Measurements from ENCODE around the gene ADORA1.
A peak's percentile ranks its signal among the peaks of the same experiment; 100 is the strongest.

The ADORA1 gene

DNA sequence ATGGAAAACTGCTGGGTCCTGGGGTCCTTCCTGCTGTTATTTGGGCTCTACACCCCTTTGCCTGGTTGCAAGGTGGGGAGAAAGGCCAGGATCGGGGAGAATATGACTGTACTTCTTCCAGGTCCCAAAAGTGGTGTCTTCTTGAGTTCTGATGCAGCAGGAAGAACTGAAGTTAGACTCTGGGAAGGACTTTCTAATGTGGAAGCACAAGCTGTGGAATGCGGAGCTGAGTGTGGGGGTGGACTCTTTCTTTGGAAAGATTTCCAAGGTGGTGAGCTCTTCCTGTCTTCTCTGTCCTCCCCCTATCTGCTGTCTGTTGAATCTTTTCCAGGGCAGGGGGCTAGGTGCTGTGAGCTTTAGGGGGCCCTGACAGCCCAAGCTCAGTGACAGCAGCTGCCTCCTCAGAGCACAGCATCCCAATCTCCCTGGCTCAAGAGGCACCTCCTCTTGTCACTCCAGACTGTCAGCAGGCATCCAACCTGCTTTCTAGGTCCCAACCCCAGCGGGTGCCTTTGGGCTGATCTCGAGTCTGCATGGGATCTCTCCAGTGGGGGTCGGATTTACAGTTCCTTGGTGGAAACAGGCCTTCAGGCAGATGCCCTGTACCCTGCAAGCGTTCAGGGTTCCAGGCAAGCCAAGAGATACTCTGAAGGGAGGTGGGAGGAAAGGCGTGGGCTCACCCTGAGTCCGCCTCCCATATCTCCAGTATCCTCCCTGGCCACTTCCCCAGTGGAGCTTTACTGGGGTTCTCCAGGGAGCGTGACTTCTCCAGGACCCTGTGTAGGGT lies 23.2 kb downstream of the ADORA1 start (continued):
- no peak for TF ChIP-seq ZNF747 (tag by site-specific recombination; IDR thresholded peaks at IDR 0.05)
- peak; percentile 67 for TF ChIP-seq ZIC2 (tag by site-specific recombination; IDR thresholded peaks at IDR 0.05)
- TF ChIP-seq, protein P1, sequence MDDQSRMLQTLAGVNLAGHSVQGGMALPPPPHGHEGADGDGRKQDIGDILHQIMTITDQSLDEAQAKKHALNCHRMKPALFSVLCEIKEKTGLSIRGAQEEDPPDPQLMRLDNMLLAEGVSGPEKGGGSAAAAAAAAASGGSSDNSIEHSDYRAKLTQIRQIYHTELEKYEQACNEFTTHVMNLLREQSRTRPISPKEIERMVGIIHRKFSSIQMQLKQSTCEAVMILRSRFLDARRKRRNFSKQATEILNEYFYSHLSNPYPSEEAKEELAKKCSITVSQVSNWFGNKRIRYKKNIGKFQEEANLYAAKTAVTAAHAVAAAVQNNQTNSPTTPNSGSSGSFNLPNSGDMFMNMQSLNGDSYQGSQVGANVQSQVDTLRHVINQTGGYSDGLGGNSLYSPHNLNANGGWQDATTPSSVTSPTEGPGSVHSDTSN (CRISPR knock-in tag; IDR thresholded peaks at IDR 0.05), result no peak
- no peak for TF ChIP-seq TRIM28 (IDR thresholded peaks at IDR 0.05; ENCODE audit: borderline replicate concordance, low read length)
- TF ChIP-seq, protein P2, sequence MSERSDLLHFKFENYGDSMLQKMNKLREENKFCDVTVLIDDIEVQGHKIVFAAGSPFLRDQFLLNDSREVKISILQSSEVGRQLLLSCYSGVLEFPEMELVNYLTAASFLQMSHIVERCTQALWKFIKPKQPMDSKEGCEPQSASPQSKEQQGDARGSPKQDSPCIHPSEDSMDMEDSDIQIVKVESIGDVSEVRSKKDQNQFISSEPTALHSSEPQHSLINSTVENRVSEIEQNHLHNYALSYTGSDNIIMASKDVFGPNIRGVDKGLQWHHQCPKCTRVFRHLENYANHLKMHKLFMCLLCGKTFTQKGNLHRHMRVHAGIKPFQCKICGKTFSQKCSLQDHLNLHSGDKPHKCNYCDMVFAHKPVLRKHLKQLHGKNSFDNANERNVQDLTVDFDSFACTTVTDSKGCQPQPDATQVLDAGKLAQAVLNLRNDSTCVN (tag by site-specific recombination; optimal IDR thresholded peaks at IDR 0.05), result no peak
- TF ChIP-seq GLIS1 (tag by site-specific recombination; IDR thresholded peaks at IDR 0.05), result peak; percentile 74
- TF ChIP-seq WT1 (tag by site-specific recombination; IDR thresholded peaks at IDR 0.05), result peak; percentile 54
- TF ChIP-seq ZNF214 (tag by site-specific recombination; IDR thresholded peaks at IDR 0.05; ENCODE audit: borderline replicate concordance), result no peak
- no peak for TF ChIP-seq ZNF146 (tag by site-specific recombination; IDR thresholded peaks at IDR 0.05)
- TF ChIP-seq, protein P3, sequence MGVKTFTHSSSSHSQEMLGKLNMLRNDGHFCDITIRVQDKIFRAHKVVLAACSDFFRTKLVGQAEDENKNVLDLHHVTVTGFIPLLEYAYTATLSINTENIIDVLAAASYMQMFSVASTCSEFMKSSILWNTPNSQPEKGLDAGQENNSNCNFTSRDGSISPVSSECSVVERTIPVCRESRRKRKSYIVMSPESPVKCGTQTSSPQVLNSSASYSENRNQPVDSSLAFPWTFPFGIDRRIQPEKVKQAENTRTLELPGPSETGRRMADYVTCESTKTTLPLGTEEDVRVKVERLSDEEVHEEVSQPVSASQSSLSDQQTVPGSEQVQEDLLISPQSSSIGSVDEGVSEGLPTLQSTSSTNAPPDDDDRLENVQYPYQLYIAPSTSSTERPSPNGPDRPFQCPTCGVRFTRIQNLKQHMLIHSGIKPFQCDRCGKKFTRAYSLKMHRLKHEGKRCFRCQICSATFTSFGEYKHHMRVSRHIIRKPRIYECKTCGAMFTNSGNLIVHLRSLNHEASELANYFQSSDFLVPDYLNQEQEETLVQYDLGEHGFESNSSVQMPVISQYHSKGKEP (tag by site-specific recombination; IDR thresholded peaks at IDR 0.05), result no peak
- TF ChIP-seq ZNF837 (tag by site-specific recombination; IDR thresholded peaks at IDR 0.05), result no peak
- no peak for TF ChIP-seq ZNF621 (tag by site-specific recombination; IDR thresholded peaks at IDR 0.05)
- TF ChIP-seq ZNF776 (tag by site-specific recombination; IDR thresholded peaks at IDR 0.05; ENCODE audit: borderline replicate concordance), result no peak

DNA sequence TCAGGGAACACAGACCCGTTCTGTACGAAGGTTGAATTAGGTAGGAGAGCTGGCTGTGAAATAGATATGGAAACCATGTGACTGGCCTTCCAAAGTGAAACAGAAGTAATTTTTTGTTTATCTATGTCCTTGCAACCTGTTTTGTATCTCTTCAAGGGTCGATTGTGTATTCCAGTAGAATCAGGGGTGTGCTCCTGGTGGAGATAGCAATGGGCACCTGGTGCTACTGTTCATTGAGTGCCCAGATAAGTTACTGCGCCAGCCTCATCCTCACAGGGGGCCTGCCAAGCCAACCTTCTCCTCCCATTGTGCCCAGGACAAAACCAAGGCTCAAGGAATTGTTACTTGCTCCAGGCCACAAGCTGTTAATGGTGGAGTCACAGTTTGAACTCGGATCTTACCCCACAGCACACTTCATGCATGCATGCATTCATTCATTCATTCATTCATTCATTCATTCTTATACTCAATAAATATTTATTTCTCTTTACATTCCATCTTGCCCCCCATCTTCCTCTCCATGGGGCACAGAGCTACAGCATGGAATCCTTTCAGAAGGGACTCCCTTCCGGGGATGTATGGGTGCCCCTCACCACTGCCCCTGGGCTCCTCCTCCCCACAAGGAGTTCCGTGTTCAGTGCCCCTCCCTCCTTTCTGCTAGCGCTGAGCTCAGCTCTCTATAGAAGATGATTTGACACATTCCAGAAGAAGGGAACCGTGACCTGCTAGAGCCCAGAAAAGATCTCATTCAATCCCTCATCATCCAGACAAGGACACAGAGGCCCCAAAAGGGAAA lies 24.0 kb downstream of the ADORA1 start:
- Histone ChIP-seq H3K9me3 (ENCODE audit: control insufficient read depth, insufficient read depth, low read depth, low read length) (no peaks in the 10 kb centered on the region), H3K4me1 (ENCODE audit: control insufficient read depth, insufficient read depth, low read length) (peaks cover 9% of the 10 kb centered on the region; the same call in 1 of the 2 replicates), H3K27ac (ENCODE audit: extremely low read depth, low read depth, low read length) (no peak overlapping the region), H3K4me3 (ENCODE audit: low read depth, low read length) (no peak overlapping the region), H3K36me3 (ENCODE audit: control insufficient read depth in 2 of 2, insufficient read depth in 1 of 2, low read length in 2 of 2) (no peaks in the 10 kb centered on the region)
- ChIA-PET POLR2A (interaction anchor here (0.6 kb wide), 1 partner anchor 28 kb away, joined by 3 read pairs; no protein-coding TSS in a partner anchor), CTCF (interaction anchor here (0.6 to 1.6 kb wide), 5 partner anchors 30 to 187 kb away, joined by 3 to 8 read pairs (median 3); no protein-coding TSS in a partner anchor)
- TF ChIP-seq ZNF24 (tag by site-specific recombination; IDR thresholded peaks at IDR 0.05) (peak; percentile 97), ZNF677 (tag by site-specific recombination; IDR thresholded peaks at IDR 0.05) (no peak)

DNA sequence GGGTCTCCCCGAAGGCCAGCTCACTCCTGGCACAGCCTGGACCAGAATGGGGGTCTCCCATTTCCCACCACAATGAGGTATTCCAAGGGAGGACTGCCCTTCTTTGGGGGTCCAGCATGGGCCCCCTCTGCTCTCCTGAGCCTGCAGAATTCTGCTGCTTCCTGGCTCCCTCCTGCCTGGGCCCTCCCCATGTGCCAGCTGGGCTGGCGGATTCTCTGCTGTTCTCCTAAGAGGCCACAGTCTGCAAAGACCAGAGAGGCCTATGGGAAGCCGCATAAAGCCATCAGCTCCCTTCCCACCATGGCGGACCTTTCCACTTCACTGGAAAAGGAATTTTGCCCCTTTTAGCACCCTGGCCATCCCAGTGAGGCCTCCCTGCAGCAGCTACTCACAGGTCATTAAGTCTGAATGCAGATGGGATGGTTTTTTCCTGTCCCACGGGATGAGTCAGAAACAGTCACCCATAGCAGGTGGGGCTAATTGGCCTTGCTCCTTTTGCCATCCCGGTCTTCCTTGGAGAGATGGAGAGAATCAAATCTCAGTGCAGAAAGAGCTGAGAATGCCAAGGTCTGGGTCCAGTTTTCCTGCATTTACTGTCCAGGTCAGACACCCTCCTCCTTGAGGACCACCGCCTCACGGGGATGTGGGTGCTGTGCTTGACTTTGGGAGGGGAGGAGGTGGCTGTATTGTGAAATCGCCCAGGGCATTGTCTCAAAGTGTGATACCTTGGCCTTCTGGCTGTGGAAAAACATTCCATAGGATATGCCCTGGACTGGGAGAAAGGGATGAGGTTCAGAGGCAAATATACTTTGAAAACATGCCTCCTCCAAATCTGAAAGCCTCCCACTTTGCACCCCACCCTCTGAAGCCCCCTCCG lies 24.9 kb downstream of the ADORA1 start:
- H3K27ac ChIP-seq (ENCODE audit: extremely low read depth, low read depth, low read length), result no peak overlapping the region

More for the DNA sequence above, 24.9 kb downstream of the ADORA1 start:
- TF ChIP-seq ZNF654 (tag by site-specific recombination; IDR thresholded peaks at IDR 0.05; ENCODE audit: low read depth) (no peak), GLIS1 (tag by site-specific recombination; IDR thresholded peaks at IDR 0.05) (0 out of 2 replicates have a peak, but pooled peaks have one; percentile 5), ZNF664 (tag by site-specific recombination; IDR thresholded peaks at IDR 0.05) (no peak), ZNF16 (tag by site-specific recombination; IDR thresholded peaks at IDR 0.05; ENCODE audit: low read depth) (no peak), FEZF1 (tag by site-specific recombination; IDR thresholded peaks at IDR 0.05) (peak; percentile 34; the same call in 1 of the 2 replicates), ZSCAN30 (tag by site-specific recombination; IDR thresholded peaks at IDR 0.05) (no peak), ZFP3 (tag by site-specific recombination; IDR thresholded peaks at IDR 0.05; ENCODE audit: low read depth) (no peak), ZNF140 (tag by site-specific recombination; IDR thresholded peaks at IDR 0.05) (no peak), ZNF830 (tag by site-specific recombination; IDR thresholded peaks at IDR 0.05; ENCODE audit: low read depth) (no peak), ZIC2 (tag by site-specific recombination; IDR thresholded peaks at IDR 0.05) (0 out of 2 replicates have a peak, but pooled peaks have one; percentile 7), ZNF747 (tag by site-specific recombination; IDR thresholded peaks at IDR 0.05) (no peak), ZNF341 (tag by site-specific recombination; IDR thresholded peaks at IDR 0.05; ENCODE audit: low read depth) (no peak), GLIS2 (tag by site-specific recombination; IDR thresholded peaks at IDR 0.05) (0 out of 2 replicates have a peak, but pooled peaks have one; percentile 32)
- Histone ChIP-seq H3K4me3 (ENCODE audit: low read depth, low read length) (no peak overlapping the region), H3K36me3 (ENCODE audit: control insufficient read depth in 2 of 2, insufficient read depth in 1 of 2, low read length in 2 of 2) (no peaks in the 10 kb centered on the region), H3K9me3 (ENCODE audit: control insufficient read depth, insufficient read depth, low read depth, low read length) (no peaks in the 10 kb centered on the region), H3K4me1 (ENCODE audit: control insufficient read depth, insufficient read depth, low read length) (peaks cover 9% of the 10 kb centered on the region; the same call in 1 of the 2 replicates)
- CTCF ChIA-PET, result interaction anchor here (0.6 to 2.8 kb wide), 6 partner anchors 11 to 186 kb away, joined by 3 to 13 read pairs (median 3); partner anchors contain the start of gene ADORA1
- POLR2A ChIA-PET, result interaction anchor here (0.6 to 1.0 kb wide), 2 partner anchors 24 to 29 kb away, joined by 3 to 4 read pairs; no protein-coding TSS in a partner anchor

Data from HEK293 (cell line).